Small intestine (tissue), 7 donors: Measurements from ENCODE around the gene LHFPL2. TPM values are rescaled to one million over a fixed set of nuclear protein-coding genes. Genes with fewer than 3 reads are reported as not detected.

Experiments used
- DNase-seq, 2 donors: peaks; one replicate each; pipeline versions ENCODE4 v3.0.0 to v3.0.0-alpha.2; 2013
- FAIRE-seq: peaks from 2 replicates; lab custom pipeline; 2012; peaks lifted over from hg19 to GRCh38; lab: Jason Lieb, UNC
- H3K27ac ChIP-seq, 3 donors: one replicate each; pipeline ENCODE4 v1.5.1; 2013; ENCODE audit warnings: low read length in 2 of 3, mild to moderate bottlenecking in 2 of 3, control low read depth in 1 of 3, inconsistent platforms in 1 of 3, low read depth in 1 of 3, moderate library complexity in 1 of 3
- H3K27me3 ChIP-seq, 3 donors: one replicate each; pipeline ENCODE4 v1.6.1; 2013; ENCODE audit warnings: low read length in 3 of 3, inconsistent platforms in 1 of 3; ENCODE audit not compliant: control insufficient read depth in 3 of 3, insufficient read depth in 3 of 3
- H3K36me3 ChIP-seq, 3 donors: one replicate each; pipeline ENCODE4 v1.6.1; 2013; ENCODE audit warnings: low read length in 3 of 3, inconsistent platforms in 1 of 3, low read depth in 1 of 3, mild to moderate bottlenecking in 1 of 3, moderate library complexity in 1 of 3; ENCODE audit not compliant: control insufficient read depth in 3 of 3, insufficient read depth in 2 of 3
- H3K4me1 ChIP-seq, 3 donors: one replicate each; pipeline ENCODE4 v1.6.1; 2013; ENCODE audit warnings: low read length in 2 of 3, inconsistent platforms in 1 of 3, low read depth in 1 of 3, mild to moderate bottlenecking in 1 of 3, moderate library complexity in 1 of 3; ENCODE audit not compliant: control insufficient read depth in 3 of 3, insufficient read depth in 2 of 3
- H3K4me3 ChIP-seq, 3 donors: one replicate each; pipeline ENCODE4 v1.5.1; 2013; ENCODE audit warnings: low read length in 3 of 3, control low read depth in 1 of 3, inconsistent platforms in 1 of 3, low read depth in 1 of 3, mild to moderate bottlenecking in 1 of 3, moderate library complexity in 1 of 3
- H3K9me3 ChIP-seq, 2 donors: one replicate each; pipeline ENCODE4 v1.6.1; 2013; ENCODE audit warnings: low read depth in 1 of 2, low read length in 1 of 2; ENCODE audit not compliant: control insufficient read depth in 2 of 2, insufficient read depth in 1 of 2
- WGBS, 3 donors: extraction: QIAGEN DNeasy Blood & Tissue Kit; methylation state at CpG; one replicate each; pipeline ENCODE4 v1.1.7; 2013; 5-methylcytosine and 5-hydroxymethylcytosine counted together
- polyA plus RNA-seq, 4 donors: library from polyadenylated mRNA; stranded (reverse) in 3 of 4; unstranded in 1 of 4; fragments of 200-250 nt in 3 of 4; fragments of 120-200 nt in 1 of 4; gene quantifications; one replicate each; pipeline versions ENCODE4 v1.2.1 to v1.2.3, GENCODE V29; 2013
- donor health status: healthy with polysubstance abuse.
- donor health status: control.
- donor health status: control.
- donor health status: Bipolar disorder and iron deficiency.
- donor health status: healthy.

Gene LHFPL2
- polyA plus RNA-seq, 4 donors: 8.9 to 38.3 (median 13.0) TPM

DNA sequence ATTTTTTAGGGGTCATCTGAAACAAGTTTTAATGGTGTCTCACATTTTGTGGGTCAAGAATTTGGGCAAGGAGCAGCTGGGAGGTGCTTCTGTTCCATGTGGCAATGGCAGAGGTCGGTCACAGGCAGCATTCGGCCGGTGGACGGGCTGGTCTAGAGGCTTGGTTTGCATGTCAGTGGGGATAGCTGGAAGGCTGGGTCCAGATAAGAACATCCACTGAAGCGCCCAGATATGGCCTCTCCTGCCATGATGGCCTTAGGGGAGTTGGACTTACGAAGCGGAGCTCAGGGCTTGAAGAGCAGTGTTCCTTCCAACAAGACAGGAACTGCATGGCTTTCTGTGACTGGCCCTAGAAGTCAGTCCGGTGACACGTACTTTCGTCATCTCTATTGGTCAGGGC, 30.3 kb downstream of the LHFPL2 start:
- DNase-seq (no peak), FAIRE-seq (no peak)
- peaks cover 0 to 10% of the 10 kb centered on the region in 2 donors for H3K9me3 ChIP-seq
- H3K27ac ChIP-seq: no peak overlapping the region
- H3K27me3 ChIP-seq: no peaks in the 10 kb centered on the region
- peaks cover 0 to 29% (median 3%) of the 10 kb centered on the region in 3 donors for H3K36me3 ChIP-seq
- 93 to 100% (median 98%) methylated on average over 10 of the region's 10 CpGs for WGBS, 3 donors
- H3K4me3 ChIP-seq: no peak overlapping the region
- peaks cover 0 to 11% (median 5%) of the 10 kb centered on the region in 3 donors for H3K4me1 ChIP-seq

DNA sequence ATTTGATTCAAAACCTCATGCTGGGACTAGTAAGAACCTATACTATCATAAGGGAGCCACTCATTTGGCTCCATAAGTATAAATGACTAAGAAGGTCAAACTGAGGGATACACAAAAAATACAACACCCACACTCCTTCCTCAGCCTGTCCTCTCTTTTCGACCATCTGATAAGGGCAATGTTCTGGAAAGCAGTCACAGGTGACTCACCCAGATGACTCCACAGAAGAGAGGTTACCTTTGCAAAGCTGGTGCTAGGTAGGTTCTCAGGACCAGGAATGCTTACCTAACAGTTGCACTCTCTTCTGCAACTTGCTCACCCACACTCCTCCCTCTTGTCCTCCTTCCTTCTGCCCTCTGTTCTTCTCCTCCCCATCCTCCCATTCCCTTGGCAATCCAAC, 32.9 kb downstream of the LHFPL2 start:
- Histone ChIP-seq H3K27me3 (no peaks in the 10 kb centered on the region), H3K9me3 (peaks cover 0 to 5% of the 10 kb centered on the region in 2 donors), H3K4me3 (no peak overlapping the region), H3K36me3 (peaks cover 2 to 38% (median 3%) of the 10 kb centered on the region in 3 donors), H3K4me1 (peaks cover 0 to 15% (median 5%) of the 10 kb centered on the region in 3 donors), H3K27ac (no peak overlapping the region)
- DNase-seq (peak in 1 of 2 donors; percentile 72), FAIRE-seq (no peak)
- 0 to 56% (median 33%) methylated on average over 1 of the region's 1 CpG for WGBS, 3 donors

DNA sequence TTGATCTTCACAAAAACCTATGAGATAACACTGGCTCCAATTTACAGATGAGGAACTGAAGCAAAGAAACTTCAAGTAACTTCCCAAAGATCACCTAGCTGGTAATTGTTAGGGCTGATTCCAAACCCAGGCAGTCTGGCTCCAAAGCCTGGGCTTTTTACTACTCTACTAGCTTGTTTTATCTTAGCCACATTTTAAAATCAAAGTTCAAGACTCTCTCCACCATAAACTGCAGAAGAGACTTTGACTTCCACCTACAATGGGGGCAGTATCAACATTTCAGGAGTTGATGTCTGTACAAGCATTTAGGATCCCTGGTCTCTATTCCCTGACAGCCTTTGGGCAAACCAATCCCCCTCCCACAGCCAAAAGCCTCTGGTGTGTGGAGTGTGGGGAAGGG, 33.8 kb downstream of the LHFPL2 start:
- no peaks in the 10 kb centered on the region for H3K27me3 ChIP-seq
- FAIRE-seq (no peak), DNase-seq (peak in 1 of 2 donors; percentile 39)
- peaks cover 0 to 41% (median 2%) of the 10 kb centered on the region in 3 donors for H3K36me3 ChIP-seq
- H3K27ac ChIP-seq: no peak overlapping the region
- H3K9me3 ChIP-seq: no peaks in the 10 kb centered on the region
- H3K4me1 ChIP-seq: peaks cover 0 to 15% (median 5%) of the 10 kb centered on the region in 3 donors
- no peak overlapping the region for H3K4me3 ChIP-seq

DNA sequence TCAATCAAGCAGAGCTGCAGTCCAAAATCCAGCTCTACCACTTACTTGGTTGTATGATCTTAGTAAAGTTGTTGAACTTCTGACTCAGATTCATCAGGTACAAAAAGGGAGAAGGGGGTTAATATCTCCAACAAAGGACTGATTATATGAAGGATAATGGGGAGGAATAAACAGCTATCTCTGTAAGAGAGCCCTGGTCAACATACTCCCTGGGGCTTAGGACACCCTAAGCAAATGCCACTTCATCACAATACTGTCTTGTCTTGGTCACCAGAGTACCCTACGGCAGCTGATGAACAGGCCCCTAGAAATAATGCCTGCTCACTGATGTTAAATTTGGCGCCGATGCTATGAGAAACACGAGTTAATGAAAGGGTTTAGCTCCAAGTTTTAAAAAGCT, 34.8 kb downstream of the LHFPL2 start:
- FAIRE-seq (no peak), DNase-seq (no peak)
- Histone ChIP-seq H3K36me3 (peaks cover 0 to 42% (median 2%) of the 10 kb centered on the region in 3 donors), H3K9me3 (no peaks in the 10 kb centered on the region), H3K4me3 (no peak overlapping the region), H3K27ac (no peak overlapping the region), H3K4me1 (peaks cover 0 to 15% (median 5%) of the 10 kb centered on the region in 3 donors), H3K27me3 (no peaks in the 10 kb centered on the region)
- 51 to 70% (median 69%) methylated on average over 4 of the region's 4 CpGs for WGBS, 3 donors

DNA sequence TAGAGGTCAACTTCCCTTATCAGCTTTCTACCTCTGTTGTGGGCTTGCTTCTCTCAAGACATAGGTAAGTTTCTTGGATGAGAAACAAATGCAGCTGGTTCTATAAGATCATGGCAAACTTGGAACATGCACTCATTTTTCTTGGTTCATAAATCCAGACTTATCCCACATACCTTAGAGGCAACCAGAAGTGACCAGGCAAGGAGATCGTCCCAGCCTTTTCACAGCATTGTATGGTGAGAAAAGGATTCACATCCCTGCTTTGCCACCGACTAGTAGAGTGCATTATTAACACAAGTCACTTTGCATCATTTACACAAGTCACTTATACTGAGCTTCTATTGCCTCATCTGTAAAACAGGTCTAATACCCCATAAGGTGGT, 35.4 kb downstream of the LHFPL2 start:
- WGBS, 3 donors: 87 to 94% (median 92%) methylated on average over 2 of the region's 2 CpGs
- Histone ChIP-seq H3K27me3 (no peaks in the 10 kb centered on the region), H3K4me1 (peaks cover 0 to 15% (median 5%) of the 10 kb centered on the region in 3 donors), H3K4me3 (no peak overlapping the region), H3K9me3 (no peaks in the 10 kb centered on the region), H3K27ac (no peak overlapping the region), H3K36me3 (peaks cover 0 to 36% (median 2%) of the 10 kb centered on the region in 3 donors)
- DNase-seq (no peak), FAIRE-seq (no peak)

DNA sequence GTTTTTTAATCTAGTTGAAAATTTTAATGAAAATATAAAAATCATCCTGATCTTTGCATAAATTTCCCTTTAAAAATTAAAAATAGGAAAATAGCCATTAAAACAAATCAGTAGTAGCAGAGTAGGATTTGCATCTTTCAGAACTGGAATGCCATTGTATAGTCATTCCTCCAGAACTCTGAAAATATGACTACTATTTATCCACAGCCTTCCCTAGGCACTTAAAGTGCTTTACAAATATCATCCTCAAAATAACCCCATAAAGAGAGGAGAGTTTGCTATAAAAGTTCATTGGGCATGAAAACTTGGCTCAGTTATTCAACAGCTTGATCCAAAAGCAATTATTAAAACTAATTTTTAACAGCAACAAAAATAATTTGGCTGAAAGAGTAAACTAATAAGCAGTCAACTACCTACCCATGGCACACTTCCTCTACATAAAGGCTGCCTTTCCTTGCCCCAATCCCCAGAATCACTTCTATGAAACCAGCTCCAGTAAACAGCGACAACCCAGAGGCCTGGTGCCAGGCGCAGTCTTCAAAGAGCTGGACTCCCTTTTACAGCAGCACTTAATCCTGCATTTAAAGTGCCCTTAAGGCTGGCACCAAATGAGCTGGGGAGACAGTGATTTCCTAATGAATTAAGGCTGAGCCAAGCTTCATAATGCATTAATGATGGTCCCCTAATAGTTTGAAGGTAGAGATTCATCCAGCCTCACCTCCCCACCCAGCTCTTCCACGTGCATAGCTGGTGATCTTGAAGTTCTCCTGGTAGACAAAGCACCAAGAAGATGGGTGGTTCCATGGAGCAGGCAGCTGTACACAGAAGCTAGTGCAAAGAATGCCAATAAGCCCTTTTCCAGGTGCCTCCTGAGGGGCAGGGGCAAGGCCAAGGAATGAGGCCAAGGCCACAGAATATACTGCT, 36.1 kb downstream of the LHFPL2 start:
- 35 to 80% (median 58%) methylated on average over 3 of the region's 3 CpGs for WGBS, 3 donors
- Histone ChIP-seq H3K4me3 (no peak overlapping the region), H3K9me3 (no peaks in the 10 kb centered on the region), H3K27me3 (no peaks in the 10 kb centered on the region), H3K36me3 (peaks cover 0 to 31% (median 2%) of the 10 kb centered on the region in 3 donors), H3K27ac (no peak overlapping the region), H3K4me1 (peaks cover 0 to 15% (median 5%) of the 10 kb centered on the region in 3 donors)
- FAIRE-seq (no peak), DNase-seq (no peak)

DNA sequence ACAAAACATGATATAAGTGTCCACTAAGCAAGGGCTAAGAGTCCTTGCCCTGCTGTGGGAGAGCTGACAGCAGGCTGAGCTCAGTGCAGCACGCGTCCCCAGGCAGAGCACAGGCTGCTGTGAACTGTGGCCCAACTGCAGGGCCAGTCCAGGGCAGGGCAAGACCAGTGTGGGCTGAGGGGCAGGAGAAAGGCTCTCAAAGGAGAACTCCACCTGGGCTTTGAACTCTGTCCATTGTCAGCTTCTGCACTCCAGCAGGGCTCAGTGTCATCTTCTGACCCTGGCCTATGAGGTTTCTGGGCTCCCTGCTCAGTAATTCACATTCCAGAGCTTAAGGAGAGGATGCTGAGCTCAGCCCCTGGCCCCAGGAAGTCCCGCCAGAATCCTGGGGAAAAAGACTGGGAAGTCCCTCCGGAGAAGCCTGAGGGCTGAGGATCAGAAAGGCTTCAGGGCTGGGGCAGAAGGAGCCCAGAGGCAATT, 37.4 kb downstream of the LHFPL2 start:
- DNase-seq: peak in 1 of 2 donors; percentile 45
- Histone ChIP-seq H3K36me3 (peaks cover 0 to 28% (median 2%) of the 10 kb centered on the region in 3 donors), H3K9me3 (no peaks in the 10 kb centered on the region), H3K4me1 (peaks cover 0 to 15% (median 5%) of the 10 kb centered on the region in 3 donors), H3K4me3 (no peak overlapping the region), H3K27me3 (no peaks in the 10 kb centered on the region), H3K27ac (peak overlapping the region in 1 of 3 donors; percentile 38)
- FAIRE-seq: no peak
- WGBS, 3 donors: 73 to 97% (median 86%) methylated on average over 4 of the region's 4 CpGs

DNA sequence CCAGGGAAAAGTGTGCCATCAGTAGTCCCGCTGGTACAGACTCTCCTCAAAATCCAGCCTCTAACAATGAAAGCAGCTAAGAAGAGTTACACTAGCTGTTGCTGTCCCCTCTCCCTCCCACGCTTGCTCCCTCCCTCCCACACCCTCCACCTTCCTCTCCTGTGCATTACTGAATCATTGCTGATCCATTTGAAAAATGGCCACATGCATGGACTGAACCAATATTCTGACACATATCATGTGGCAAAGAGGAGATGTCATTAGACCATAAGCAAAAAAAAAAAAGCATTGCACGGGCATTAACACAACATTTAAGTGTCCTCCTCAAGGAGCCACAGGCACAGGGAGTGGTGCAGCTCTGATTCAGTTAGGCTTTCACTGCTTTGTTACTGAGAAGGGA, 37.9 kb downstream of the LHFPL2 start:
- no peak for DNase-seq
- no peaks in the 10 kb centered on the region for H3K9me3 ChIP-seq
- peaks cover 0 to 18% (median 5%) of the 10 kb centered on the region in 3 donors for H3K4me1 ChIP-seq
- no peak for FAIRE-seq
- peaks cover 0 to 28% (median 2%) of the 10 kb centered on the region in 3 donors for H3K36me3 ChIP-seq
- no peak overlapping the region for H3K4me3 ChIP-seq
- H3K27me3 ChIP-seq: no peaks in the 10 kb centered on the region
- H3K27ac ChIP-seq: peak overlapping the region in 1 of 3 donors; percentile 26
- WGBS, 3 donors: 76 to 87% (median 80%) methylated on average over 3 of the region's 3 CpGs
